K562 (cell line): ENCODE results near the gene ANKRD13B. TPM values are rescaled to one million over a fixed set of nuclear protein-coding genes. Genes with fewer than 3 reads are reported as not detected.

ENCODE experiments used
- MAZ ChIP-seq, 2 experiments: fragments of 450-650 bp in 1 of 2; sonication (generic) in 1 of 2; formaldehyde crosslinking; IDR thresholded peaks in 1 of 2; conservative IDR thresholded peaks in 1 of 2; 2 replicates each; pipeline versions ENCODE4 v1.4.0 to v1.5.0; 2020; ENCODE audit warnings: mild to moderate bottlenecking in 1 of 2, missing genetic modification reagents in 1 of 2
- PHB2 ChIP-seq: fragments of 450-650 bp; IDR thresholded peaks from 2 replicates; pipeline ENCODE4 v1.6.1; 2017; ENCODE audit warnings: low read depth
- U2AF1 ChIP-seq: fragments of 200-400 bp; formaldehyde crosslinking; optimal IDR thresholded peaks from 2 replicates; pipeline ENCODE3; 2017; ENCODE audit warnings: mild to moderate bottlenecking, low read depth, low read length, moderate library complexity
- polyA plus RNA-seq, 8 experiments: library from polyadenylated mRNA; depleted of rRNA in 4 of 8; stranded (reverse) in 5 of 8; unstranded in 3 of 8; fragments of >200 nt; fragmentation: Nextera tagmentation in 2 of 8; fragmentation: Illumina TruSeq in 1 of 8; extraction: Ambion mirVana in 2 of 8; extraction: Trizol in 1 of 8; gene quantifications; 2 replicates each; pipeline versions ENCODE4 v1.2.1 to v1.2.3, GENCODE V29; 2011 to 2014; ENCODE audit warnings: inconsistent platforms in 1 of 8, missing spikeins in 1 of 8
- total RNA-seq, 7 experiments: library from RNA; depleted of rRNA in 6 of 7; stranded (reverse); fragments of >200 nt in 6 of 7; fragmentation: Illumina TruSeq in 2 of 7; extraction: Trizol in 2 of 7; gene quantifications; 2 replicates each; pipeline versions ENCODE4 v1.2.1 to v1.2.3, GENCODE V29; 2011 to 2021; ENCODE audit warnings: low replicate concordance in 1 of 7
- TF ChIP-seq, protein P1 (sequence below): fragments of 450-650 bp; IDR thresholded peaks from 2 replicates; pipeline ENCODE4 v1.7.1; 2018; ENCODE audit warnings: mild to moderate bottlenecking, low read depth; ENCODE audit not compliant: partially characterized antibody
- TF ChIP-seq, protein P2 (sequence below): fragments of 450-650 bp; conservative IDR thresholded peaks from 2 replicates; pipeline ENCODE4 v1.6.1; 2016; ENCODE audit warnings: missing genetic modification characterization, low read depth, mild to moderate bottlenecking, missing compliant biosample characterization, moderate library complexity
- TF ChIP-seq, protein P3 (sequence below), 2 experiments: IDR thresholded peaks; 2 replicates each; pipeline ENCODE4 v1.6.1; 2012; ENCODE audit warnings: improper control_type of control experiment in 2 of 2, low read depth in 2 of 2, low read length in 2 of 2, borderline replicate concordance in 1 of 2
- TF ChIP-seq, protein P4 (sequence below), 2 experiments: IDR thresholded peaks in 1 of 2; conservative IDR thresholded peaks in 1 of 2; 2 replicates each; pipeline ENCODE4 v1.6.1; 2016; ENCODE audit warnings: low read depth in 2 of 2, mild to moderate bottlenecking in 1 of 2, missing compliant biosample characterization in 1 of 2, missing genetic modification characterization in 1 of 2, moderate library complexity in 1 of 2
- TF ChIP-seq, protein P5 (sequence below): fragments of 250-450 bp; sonication (Bioruptor Pico); IDR thresholded peaks from 2 replicates; pipeline ENCODE4 v1.5.0; 2020; ENCODE audit warnings: mild to moderate bottlenecking, borderline replicate concordance

ANKRD13B gene
- total and polyA plus RNA-seq, 9 of the 15 experiments (the other 6 are each of a cell fraction or from before 2014, with no cell fraction given): 0.15 to 28.1 (median 4.6) TPM

DNA sequence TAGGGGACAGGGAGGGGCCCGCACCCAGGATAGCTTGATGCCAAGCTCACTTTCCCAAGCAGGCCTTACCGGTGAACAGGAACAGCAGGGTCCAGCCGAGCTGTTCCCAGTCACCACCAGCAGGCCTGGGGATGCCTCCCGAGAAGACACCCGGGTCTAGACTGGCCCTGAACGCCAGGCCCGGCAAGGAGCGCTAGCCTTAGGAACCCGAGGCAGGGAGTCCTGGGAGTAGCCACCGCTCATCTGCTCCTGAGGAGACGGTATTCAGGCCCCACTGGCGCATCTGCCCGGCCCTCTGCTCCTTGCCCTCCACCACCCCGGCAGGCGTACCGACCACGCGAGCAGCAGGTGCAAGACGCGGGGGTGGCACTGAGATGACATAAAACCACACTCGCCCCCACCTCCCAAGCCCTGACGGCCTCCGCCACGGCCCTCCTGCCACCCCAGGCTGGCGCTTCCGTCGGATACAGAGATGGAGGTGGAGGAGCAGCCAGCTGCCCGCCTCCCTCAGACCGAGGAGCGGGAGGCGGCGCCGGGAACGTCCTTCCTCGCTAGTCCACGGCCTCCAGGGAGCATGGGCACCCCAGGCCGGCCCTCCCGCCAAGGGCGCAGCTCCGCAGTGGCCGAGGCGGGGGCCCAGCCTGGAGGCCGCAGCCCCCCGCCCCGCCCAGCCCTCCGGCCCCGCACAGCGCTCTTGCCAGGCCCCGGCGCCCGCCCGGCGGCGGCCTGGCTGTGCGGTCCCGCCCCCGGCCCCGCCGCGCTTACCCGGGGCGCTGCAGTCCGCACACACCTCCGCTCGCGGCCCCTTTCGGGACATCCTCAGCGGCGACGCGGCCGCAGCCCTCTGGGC lies 4.1 kb upstream of the ANKRD13B start (continued):
- TF ChIP-seq, protein P1, sequence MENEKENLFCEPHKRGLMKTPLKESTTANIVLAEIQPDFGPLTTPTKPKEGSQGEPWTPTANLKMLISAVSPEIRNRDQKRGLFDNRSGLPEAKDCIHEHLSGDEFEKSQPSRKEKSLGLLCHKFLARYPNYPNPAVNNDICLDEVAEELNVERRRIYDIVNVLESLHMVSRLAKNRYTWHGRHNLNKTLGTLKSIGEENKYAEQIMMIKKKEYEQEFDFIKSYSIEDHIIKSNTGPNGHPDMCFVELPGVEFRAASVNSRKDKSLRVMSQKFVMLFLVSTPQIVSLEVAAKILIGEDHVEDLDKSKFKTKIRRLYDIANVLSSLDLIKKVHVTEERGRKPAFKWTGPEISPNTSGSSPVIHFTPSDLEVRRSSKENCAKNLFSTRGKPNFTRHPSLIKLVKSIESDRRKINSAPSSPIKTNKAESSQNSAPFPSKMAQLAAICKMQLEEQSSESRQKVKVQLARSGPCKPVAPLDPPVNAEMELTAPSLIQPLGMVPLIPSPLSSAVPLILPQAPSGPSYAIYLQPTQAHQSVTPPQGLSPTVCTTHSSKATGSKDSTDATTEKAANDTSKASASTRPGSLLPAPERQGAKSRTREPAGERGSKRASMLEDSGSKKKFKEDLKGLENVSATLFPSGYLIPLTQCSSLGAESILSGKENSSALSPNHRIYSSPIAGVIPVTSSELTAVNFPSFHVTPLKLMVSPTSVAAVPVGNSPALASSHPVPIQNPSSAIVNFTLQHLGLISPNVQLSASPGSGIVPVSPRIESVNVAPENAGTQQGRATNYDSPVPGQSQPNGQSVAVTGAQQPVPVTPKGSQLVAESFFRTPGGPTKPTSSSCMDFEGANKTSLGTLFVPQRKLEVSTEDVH: no peak
- TF ChIP-seq, protein P2, sequence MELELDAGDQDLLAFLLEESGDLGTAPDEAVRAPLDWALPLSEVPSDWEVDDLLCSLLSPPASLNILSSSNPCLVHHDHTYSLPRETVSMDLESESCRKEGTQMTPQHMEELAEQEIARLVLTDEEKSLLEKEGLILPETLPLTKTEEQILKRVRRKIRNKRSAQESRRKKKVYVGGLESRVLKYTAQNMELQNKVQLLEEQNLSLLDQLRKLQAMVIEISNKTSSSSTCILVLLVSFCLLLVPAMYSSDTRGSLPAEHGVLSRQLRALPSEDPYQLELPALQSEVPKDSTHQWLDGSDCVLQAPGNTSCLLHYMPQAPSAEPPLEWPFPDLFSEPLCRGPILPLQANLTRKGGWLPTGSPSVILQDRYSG (tag): no peak
- TF ChIP-seq, protein P3, sequence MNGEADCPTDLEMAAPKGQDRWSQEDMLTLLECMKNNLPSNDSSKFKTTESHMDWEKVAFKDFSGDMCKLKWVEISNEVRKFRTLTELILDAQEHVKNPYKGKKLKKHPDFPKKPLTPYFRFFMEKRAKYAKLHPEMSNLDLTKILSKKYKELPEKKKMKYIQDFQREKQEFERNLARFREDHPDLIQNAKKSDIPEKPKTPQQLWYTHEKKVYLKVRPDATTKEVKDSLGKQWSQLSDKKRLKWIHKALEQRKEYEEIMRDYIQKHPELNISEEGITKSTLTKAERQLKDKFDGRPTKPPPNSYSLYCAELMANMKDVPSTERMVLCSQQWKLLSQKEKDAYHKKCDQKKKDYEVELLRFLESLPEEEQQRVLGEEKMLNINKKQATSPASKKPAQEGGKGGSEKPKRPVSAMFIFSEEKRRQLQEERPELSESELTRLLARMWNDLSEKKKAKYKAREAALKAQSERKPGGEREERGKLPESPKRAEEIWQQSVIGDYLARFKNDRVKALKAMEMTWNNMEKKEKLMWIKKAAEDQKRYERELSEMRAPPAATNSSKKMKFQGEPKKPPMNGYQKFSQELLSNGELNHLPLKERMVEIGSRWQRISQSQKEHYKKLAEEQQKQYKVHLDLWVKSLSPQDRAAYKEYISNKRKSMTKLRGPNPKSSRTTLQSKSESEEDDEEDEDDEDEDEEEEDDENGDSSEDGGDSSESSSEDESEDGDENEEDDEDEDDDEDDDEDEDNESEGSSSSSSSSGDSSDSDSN (IDR thresholded peaks at IDR 0.05; ENCODE audit: borderline replicate concordance in 1 of 2, low read depth in 2 of 2, low read length in 2 of 2): peak in 1 of 2 experiments; percentile 85; a peak in 2 of 4 replicates
- TF ChIP-seq, protein P4, sequence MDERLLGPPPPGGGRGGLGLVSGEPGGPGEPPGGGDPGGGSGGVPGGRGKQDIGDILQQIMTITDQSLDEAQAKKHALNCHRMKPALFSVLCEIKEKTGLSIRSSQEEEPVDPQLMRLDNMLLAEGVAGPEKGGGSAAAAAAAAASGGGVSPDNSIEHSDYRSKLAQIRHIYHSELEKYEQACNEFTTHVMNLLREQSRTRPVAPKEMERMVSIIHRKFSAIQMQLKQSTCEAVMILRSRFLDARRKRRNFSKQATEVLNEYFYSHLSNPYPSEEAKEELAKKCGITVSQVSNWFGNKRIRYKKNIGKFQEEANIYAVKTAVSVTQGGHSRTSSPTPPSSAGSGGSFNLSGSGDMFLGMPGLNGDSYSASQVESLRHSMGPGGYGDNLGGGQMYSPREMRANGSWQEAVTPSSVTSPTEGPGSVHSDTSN (CRISPR knock-in tag; IDR thresholded peaks at IDR 0.05; ENCODE audit: low read depth): no peak
- TF ChIP-seq, protein P4 (tag; conservative IDR thresholded peaks at IDR 0.05; ENCODE audit: low read depth): no peak
- TF ChIP-seq MAZ (CRISPR knock-in tag; conservative IDR thresholded peaks at IDR 0.05 in 1 of 2, IDR thresholded peaks at IDR 0.05 in 1 of 2) (0 out of 4 replicates have a peak, but pooled peaks of 1 of the 2 experiments have one; percentile 28), U2AF1 (no peak), PHB2 (no peak)
- TF ChIP-seq, protein P5, sequence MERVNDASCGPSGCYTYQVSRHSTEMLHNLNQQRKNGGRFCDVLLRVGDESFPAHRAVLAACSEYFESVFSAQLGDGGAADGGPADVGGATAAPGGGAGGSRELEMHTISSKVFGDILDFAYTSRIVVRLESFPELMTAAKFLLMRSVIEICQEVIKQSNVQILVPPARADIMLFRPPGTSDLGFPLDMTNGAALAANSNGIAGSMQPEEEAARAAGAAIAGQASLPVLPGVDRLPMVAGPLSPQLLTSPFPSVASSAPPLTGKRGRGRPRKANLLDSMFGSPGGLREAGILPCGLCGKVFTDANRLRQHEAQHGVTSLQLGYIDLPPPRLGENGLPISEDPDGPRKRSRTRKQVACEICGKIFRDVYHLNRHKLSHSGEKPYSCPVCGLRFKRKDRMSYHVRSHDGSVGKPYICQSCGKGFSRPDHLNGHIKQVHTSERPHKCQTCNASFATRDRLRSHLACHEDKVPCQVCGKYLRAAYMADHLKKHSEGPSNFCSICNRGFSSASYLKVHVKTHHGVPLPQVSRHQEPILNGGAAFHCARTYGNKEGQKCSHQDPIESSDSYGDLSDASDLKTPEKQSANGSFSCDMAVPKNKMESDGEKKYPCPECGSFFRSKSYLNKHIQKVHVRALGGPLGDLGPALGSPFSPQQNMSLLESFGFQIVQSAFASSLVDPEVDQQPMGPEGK (CRISPR knock-in tag): no peak
